Uterus (tissue), 2 donors: ENCODE measurements around the gene XXYLT1.

Source experiments
- POLR2A ChIP-seq, 2 donors: fragments of 450-650 bp; IDR thresholded peaks; one replicate each; pipeline ENCODE4 v1.6.1; 2016; ENCODE audit warnings: antibody characterized with exemption in 2 of 2, mild to moderate bottlenecking in 1 of 2, moderate library complexity in 1 of 2
- TF ChIP-seq, protein P1 (sequence below), 4 experiments: fragments of 200-600 bp in 2 of 4; fragments of 450-650 bp in 2 of 4; sonication (generic) in 2 of 4; IDR thresholded peaks; one replicate each; pipeline ENCODE4 v1.5.1; 2016 to 2019; ENCODE audit warnings: antibody characterized with exemption in 4 of 4, mild to moderate bottlenecking in 2 of 4, moderate library complexity in 1 of 4

DNA sequence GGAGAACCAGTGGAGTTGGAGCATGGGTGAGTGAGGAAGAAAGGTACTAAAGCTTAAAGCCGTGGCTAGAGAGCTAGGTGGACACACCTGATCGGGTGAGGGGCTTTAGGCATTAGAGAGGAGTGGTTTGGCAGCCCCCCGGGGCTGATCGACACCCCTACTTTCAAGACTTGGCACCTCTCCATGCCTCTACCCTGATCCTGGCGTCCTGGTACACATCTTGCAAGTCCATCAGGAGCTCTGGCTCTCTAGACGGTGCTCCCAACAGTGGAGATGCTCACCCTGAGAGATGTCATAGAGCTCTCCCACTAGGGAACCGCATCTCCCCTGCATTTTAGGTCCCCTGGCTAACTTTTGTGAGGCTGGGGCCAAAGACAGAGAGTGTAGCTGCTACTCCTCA, 98.1 kb downstream of the XXYLT1 start:
- TF ChIP-seq, protein P1, sequence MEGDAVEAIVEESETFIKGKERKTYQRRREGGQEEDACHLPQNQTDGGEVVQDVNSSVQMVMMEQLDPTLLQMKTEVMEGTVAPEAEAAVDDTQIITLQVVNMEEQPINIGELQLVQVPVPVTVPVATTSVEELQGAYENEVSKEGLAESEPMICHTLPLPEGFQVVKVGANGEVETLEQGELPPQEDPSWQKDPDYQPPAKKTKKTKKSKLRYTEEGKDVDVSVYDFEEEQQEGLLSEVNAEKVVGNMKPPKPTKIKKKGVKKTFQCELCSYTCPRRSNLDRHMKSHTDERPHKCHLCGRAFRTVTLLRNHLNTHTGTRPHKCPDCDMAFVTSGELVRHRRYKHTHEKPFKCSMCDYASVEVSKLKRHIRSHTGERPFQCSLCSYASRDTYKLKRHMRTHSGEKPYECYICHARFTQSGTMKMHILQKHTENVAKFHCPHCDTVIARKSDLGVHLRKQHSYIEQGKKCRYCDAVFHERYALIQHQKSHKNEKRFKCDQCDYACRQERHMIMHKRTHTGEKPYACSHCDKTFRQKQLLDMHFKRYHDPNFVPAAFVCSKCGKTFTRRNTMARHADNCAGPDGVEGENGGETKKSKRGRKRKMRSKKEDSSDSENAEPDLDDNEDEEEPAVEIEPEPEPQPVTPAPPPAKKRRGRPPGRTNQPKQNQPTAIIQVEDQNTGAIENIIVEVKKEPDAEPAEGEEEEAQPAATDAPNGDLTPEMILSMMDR (IDR thresholded peaks at IDR 0.05): no peak
- no peak for TF ChIP-seq POLR2A (IDR thresholded peaks at IDR 0.05)
